Stimulated activated CD4-positive, alpha-beta T cell treated with anti-CD3 and anti-CD28 coated beads, Interleukin-4, amount 100 ng/mL, for 4 hours (primary cell): ENCODE measurements around the gene REN.

ENCODE experiments used
- DNase-seq, 2 experiments: peaks; one replicate each; pipeline ENCODE4 v3.0.0-alpha.2; 2020

Gene REN

DNA sequence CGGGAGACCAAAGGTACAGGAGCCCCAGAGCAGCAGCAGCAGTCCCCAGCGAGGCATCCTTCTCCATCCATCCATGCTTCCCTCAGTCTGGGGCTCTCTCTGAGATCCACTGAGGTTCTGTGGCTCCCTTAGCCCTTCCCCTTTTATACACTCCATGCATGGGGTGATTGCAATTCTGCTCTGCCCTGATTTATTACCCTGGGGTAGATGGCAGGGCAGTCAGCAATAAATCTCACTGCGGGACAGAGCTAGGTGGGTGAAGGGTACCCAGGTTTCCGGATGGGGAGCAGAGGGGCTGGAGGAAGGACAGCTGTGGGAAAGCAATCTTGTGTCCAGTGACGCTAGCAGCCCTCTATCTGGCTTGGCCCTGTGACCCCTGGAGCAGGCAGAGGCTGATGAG, at the start of gene REN:
TSS of gene REN (minus strand) at position 119 of the 400 bp plus-strand sequence. CDS start at position 75, 44 bp downstream.
- no peak for DNase-seq

DNA sequence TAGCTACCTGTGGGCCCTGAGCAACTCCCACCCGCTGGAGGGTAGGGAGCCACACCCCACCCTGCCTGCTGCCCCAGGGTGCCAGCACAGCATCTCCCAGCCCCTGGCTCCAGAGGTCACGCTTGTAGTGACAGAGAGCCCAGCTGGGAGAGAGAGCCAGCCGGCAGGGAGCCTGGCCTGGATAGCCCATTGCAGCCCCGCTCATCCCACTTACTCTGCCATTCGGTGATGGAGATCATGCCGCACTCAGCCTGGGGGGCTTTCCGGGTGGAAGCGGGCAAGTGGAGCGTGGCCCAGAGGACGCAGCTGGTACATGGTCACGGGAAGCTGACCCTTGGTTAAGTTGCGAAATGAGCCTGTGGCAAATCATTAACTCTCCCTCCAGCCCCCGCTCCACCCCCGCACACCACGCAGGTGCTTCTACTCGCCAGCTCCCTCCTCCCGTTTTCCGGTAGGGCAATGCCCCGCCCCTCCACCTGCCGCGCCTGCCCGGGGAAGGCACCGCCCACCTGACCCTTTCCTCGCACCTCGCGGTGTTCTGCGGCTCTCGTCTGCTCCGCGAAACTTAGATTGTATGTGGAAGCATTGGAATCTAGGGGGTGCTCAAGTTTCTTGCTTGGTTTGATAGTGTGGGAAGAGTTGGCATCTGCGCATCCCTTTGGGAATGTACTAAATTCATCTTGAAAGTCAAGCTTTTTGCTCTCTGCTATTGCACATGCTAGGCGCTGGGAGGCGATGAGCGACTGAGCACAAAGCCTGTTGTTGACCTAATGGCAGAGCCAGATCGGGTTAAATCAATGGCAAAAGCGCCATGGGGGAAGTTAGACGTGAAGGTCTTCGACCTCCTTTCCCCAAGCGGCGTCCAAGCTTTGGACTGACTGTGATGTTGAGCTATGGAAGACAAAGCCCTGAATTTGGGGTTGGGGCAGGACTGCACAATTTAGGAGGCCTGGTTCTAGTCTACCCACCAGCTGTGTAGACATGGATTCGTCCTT, 47.8 kb upstream of the REN start, which contains the start of gene GOLT1A:
TSS of gene GOLT1A (minus strand) at position 321 of the 995 bp plus-strand sequence. CDS start at position 239, 82 bp downstream.
- DNase-seq = peak; percentile 26 to 51

- DNase-seq = no peak
These were observed 46.6 kb upstream of the REN start for GRCh38 chr1:204212715-204213114.

- no peak for DNase-seq
These were observed 44.9 kb upstream of the REN start for GRCh38 chr1:204211046-204211445.

GRCh38 chr1:204207136-204207616, 41.0 kb upstream of the REN start:
- peak; percentile 58 to 76 for DNase-seq

DNA sequence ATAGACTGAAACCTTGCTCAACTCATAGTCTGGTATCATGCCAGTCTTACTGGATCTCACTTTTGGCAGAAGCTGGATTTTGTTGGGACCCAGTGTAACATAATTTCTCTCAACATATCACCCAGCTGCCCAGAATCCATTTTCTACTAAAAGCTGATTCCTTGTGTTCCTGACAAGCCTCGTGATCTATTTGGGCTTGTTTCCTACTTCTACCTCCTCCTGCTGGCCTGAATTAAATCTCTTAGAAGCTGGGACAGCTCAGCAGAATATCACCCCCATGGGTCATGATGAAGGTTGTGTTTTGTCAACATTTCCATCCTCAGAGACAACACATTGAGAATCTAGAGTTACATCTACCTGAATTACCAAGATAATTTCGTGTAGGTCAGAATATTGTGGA, 40.0 kb upstream of the REN start:
- no peak for DNase-seq

- DNase-seq = no peak
These were observed 39.3 kb upstream of the REN start for GRCh38 chr1:204205486-204205885.

DNA sequence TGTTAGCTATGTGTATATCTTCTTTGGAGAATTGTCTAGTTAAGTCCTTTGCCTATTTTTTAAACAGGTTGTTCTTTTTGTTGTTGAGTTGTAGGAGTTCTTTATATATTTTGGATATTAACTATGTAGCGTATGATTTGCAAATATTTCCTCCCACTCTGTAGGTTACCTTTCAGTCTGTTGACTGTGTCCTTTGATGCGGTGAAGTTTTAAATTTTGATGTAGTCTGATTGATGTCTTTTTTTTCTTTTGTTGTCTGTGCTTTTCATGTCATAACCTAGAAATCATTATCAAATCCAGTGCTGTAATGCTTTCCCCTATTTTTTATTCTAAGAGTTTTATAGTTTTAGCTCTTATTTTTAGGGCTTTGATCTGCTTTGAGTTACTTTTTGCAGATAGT, 38.8 kb upstream of the REN start:
- no peak for DNase-seq

DNA sequence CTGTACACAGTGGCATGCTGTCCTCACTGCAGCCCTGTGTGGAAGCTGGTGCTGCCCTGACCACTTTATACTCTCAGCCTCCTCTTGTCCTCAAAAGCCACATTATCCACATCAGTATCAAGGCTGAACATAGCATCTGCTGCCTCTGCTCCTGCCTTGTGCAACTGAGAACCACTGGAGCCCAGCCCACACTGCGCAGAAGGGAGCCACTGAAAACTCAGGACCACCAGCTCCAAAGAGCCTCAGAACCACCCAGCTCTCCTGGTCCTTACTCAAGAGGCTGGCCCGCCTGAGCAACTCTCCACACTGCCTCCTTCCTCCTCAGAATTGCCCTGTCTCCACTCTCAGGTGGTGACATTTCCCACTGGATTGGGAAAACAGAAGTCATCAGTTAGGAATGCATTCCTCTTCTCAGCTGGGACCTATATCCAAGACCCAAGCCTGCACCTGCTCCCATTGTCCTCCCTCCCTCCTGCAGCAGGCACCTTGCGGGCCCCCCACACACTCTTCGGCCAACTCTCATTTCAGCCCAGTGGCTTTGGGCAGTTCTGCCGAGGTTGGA, 37.1 kb upstream of the REN start:
- no peak for DNase-seq

GRCh38 chr1:204202481-204202880, 36.3 kb upstream of the REN start:
- DNase-seq = no peak

DNA sequence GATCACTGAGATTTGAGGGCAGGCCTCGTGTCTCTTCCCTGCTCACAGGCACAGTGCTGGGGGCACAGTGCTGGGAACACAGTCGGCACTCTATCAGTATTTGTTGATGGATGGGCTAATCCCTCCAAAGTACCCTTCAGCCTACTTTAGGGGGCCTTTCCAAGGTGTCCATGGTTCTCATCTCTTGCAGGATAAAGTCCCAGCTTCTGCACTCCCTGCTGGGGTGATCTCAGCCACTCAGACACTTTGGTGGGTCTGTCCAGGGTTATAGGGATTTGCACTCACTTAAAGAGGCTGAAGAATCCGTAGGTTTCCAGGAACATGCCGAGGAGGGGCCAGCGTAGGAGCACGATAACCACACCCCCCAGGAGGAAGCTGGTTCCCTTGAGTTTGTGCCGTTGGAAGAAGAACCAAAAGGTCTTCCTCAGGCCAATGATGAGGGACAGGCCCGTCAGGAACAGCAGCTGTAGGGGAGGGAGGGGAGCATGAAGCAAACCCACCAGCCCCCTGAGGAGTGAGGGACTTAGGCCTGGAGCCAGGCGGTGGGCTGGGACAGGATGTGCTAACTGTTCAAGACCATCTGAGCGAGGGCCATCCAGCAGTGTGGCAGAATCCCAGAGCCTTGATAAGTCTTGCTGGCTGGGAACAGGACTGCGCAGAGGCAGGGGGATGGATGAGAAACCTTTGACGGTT, 35.4 kb upstream of the REN start:
- no peak for DNase-seq

DNA sequence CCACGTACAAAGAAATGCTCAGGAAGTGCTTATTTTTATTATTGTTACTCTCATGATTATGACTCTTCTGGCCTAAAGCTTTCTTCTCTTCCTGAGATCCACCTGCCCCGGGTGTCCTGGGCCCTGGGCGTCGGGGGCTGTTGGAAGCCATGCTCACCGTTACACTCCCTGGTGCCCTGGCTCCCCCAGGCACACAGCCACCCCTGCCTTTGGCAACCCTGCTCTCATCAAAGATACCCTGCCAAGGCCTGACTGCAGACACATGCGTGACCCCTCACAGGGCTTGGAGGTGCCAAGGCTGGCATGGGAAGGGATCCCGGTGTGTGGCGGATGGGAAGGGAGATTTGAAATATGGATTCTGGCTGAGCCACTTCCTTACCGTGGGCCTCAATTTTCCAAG, 33.4 kb upstream of the REN start:
- DNase-seq = no peak

GRCh38 chr1:204198348-204199340, 32.5 kb upstream of the REN start:
- DNase-seq = no peak

DNA sequence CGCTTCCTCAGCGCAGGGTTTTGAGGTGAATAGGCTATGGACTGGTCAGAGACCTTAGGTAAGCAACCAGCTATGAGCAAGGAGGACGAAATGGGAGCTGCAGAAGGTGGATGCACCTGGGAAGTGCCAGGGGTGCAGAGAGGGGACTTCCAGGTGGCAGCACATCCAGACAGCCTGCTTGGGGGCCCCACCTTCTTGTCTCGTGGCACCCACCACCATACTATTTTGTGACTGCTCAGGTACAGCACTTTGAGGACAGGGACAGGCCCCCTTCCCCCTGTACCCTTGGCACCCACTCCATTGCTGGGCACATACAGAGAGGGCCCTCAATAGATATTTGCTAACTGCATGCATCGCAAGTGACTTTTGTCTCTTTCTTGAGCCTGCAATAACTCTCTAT, 30.9 kb upstream of the REN start:
- no peak for DNase-seq

DNA sequence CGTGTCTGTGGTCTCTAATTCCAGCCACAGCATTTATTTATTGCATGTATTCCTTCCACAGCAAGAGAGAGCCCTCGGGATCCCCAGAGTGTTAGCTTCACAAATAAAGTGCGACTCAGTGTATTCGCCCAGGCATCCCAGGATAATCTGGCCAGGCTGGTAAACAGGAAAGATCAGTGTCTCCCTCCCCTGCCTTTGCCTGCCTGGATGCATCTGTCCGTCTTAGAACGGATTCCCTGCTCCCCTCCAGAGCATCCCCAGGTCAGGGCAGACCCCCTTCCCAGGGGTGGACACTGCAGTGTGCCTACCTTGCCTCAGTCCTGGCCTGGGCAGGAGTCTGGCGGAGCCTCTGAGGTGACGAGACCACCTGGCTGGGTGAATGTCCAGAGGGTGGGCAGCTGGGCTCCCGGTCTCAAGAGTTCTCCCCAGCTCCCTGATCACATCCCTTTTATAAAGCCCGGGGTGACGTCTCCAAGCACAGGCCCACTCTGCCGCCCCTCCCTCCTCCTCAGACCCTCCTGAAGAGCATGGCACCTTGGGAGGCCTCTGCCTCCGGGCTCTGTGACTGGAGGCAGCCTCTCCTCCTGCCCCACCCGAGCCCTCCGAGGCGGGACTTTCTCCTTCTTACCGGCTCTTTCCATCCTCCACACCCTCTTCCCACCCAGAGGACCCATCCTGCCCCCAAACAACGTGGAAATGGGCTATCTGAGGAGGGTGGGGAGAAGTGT, 30.1 kb upstream of the REN start, which contains the start of gene KISS1:
TSS of gene KISS1 (minus strand) at position 424 of the 728 bp plus-strand sequence. CDS start 3,615 bp downstream, outside the sequence.
- DNase-seq = no peak

- DNase-seq = no peak
These were observed 28.6 kb upstream of the REN start for GRCh38 chr1:204194771-204195170.

- DNase-seq = no peak
These were observed 27.9 kb upstream of the REN start for GRCh38 chr1:204194080-204194479.

DNA sequence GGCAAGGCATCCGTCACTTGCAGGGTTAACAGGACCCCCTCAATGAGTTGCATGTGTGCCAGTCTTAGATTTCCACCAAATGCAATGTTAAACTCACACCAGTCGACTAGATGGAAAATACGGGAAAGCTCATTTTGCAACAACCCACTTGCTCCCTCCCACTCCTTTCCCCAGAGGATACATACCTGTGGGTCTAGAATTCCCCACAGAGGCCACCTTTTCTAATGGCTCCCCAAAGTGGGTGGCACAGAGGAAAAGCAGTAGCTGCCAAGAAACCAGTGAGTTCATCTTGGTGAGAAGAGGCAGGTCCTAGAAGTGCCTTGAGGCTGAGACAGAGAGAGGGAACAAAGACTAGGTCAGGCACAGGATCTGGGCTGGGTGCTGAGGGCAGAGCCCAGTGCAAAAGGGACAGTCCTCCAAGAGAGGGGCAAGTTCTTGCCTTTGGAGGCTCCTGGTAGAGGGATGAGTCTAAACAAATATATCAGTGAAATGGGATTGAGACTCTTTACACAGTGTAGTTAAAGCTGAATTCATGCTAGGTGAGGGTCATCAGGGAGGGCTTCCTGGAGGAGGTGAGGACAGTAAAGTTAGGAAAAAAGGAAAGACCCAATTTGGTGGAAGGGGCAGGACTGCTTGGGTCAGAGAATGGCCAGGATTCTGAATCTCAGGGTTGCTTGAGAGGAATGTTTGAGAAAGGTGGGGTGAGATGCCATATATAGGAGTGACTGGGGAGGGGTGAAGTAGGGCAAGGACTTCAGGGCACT, 26.6 kb upstream of the REN start:
- no peak for DNase-seq

GRCh38 chr1:204192046-204192445, 25.9 kb upstream of the REN start:
- DNase-seq = no peak

- DNase-seq = no peak
These were observed 25.3 kb upstream of the REN start for GRCh38 chr1:204191456-204191855.
